NCI-H2029 (cell line): ENCODE data around the gene ACOT8.

ENCODE experiments used
- DNase-seq: peaks from one replicate; lab custom pipeline; 2025; lab: John Stamatoyannopoulos, UW

ACOT8 gene

DNA sequence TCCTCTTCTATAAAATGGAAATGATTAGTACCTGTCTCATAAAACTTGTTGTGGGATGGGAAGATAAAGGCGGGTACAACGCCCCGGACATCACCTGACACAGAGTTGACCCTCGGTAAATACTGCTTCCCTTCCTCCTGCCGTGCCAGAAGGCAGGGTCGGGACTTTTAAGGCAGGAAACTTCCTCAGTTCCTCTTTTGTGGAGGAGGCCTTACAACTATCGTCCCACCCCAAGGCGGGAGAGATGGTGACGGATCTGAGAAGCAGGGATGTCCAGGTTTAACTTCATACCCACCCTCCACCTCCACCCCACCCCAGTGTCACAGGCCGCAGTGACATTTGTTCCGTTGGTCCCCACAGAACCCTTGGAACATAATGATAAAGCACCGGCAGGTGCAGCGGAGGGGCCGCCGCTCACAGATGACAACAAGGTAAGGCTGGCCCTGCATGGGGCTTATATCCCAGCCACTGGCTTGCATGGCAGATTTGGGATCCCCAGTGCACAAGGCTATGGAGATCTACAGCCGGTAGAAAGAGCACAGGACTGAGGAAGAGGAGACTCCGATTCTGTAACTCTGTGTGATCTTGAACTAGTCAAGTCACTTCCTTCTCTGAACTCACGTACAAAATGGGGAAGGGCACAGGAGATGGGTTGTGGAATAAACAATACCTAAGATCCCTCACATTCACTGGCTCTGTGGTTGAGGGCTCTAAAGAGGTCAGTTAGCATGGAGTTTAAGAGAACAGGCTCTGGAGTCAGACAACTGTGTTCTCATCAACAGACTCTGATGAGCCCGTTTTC lies 64.7 kb downstream of the ACOT8 start:
- DNase-seq: no peak
